Activated CD8-positive, alpha-beta memory T cell treated with anti-CD3 and anti-CD28 coated beads, Interleukin-2, amount 50 U/mL, for 24 hours (primary cell): ENCODE data around the gene PTGIR.

Experiments
- DNase-seq: peaks from one replicate; pipeline ENCODE4 v3.0.0-alpha.2; 2020; ENCODE audit errors: extremely low read depth

Gene PTGIR

GRCh38 chr19:46616631-46617322 is 8.1 kb downstream of the PTGIR start:
- DNase-seq, result no peak

GRCh38 chr19:46615966-46616365 is 8.9 kb downstream of the PTGIR start:
- DNase-seq, result no peak

GRCh38 chr19:46614114-46614722 is 10.7 kb downstream of the PTGIR start:
- DNase-seq, result peak; percentile 55

- DNase-seq, result no peak
Observed at GRCh38 chr19:46613525-46613924, 11.4 kb downstream of the PTGIR start.

- no peak for DNase-seq
Observed at GRCh38 chr19:46611776-46612175, 13.1 kb downstream of the PTGIR start.

- DNase-seq, result no peak
Observed at GRCh38 chr19:46610851-46611770, 13.8 kb downstream of the PTGIR start.

GRCh38 chr19:46610413-46610775 is 14.5 kb downstream of the PTGIR start:
- no peak for DNase-seq

GRCh38 chr19:46609511-46610412 is 15.1 kb downstream of the PTGIR start:
- DNase-seq, result no peak

GRCh38 chr19:46608581-46609345 is 16.1 kb downstream of the PTGIR start:
- DNase-seq, result no peak

- DNase-seq, result no peak
Observed at GRCh38 chr19:46608178-46608577, 16.7 kb downstream of the PTGIR start.

GRCh38 chr19:46607448-46607841 is 17.4 kb downstream of the PTGIR start:
- DNase-seq, result no peak

- DNase-seq, result no peak
Observed at GRCh38 chr19:46606681-46607447, 18.0 kb downstream of the PTGIR start.

- no peak for DNase-seq
Observed at GRCh38 chr19:46606019-46606418, 18.9 kb downstream of the PTGIR start.

- DNase-seq, result no peak
Observed at GRCh38 chr19:46605356-46605821, 19.5 kb downstream of the PTGIR start.

GRCh38 chr19:46604781-46605355 is 20.0 kb downstream of the PTGIR start:
- DNase-seq, result no peak

- DNase-seq, result no peak
Observed at GRCh38 chr19:46603752-46604231, 21.1 kb downstream of the PTGIR start.

- no peak for DNase-seq
Observed at GRCh38 chr19:46603195-46603637, 21.7 kb downstream of the PTGIR start.

GRCh38 chr19:46602392-46603194 is 22.3 kb downstream of the PTGIR start:
- no peak for DNase-seq
